MM.1S (cell line): ENCODE measurements around the gene MACROD2.

Source experiments
- DNase-seq: peaks from one replicate; pipeline ENCODE4 v3.0.0-alpha.2; 2015
- H2AFZ ChIP-seq: fragments of 300-600 bp; sonication (generic); 2 replicates; pipeline ENCODE4 v1.6.0; 2016; ENCODE audit warnings: antibody characterized with exemption, low read length
- H3F3A ChIP-seq: fragments of 300-600 bp; sonication (generic); 2 replicates; pipeline ENCODE4 v1.6.1; 2016; ENCODE audit warnings: mild to moderate bottlenecking, antibody characterized with exemption, low read length, moderate library complexity, mixed read lengths; ENCODE audit not compliant: insufficient read depth
- H3K27ac ChIP-seq: fragments of 300-600 bp; sonication (generic); 2 replicates; pipeline ENCODE4 v1.5.1; 2016; ENCODE audit warnings: mild to moderate bottlenecking, low read length
- H3K27me3 ChIP-seq: fragments of 300-600 bp; sonication (generic); replicated peaks from 2 replicates; pipeline ENCODE4 v1.6.0; 2016; ENCODE audit warnings: low read length; ENCODE audit not compliant: insufficient read depth
- H3K36me3 ChIP-seq: fragments of 300-600 bp; sonication (generic); replicated peaks from 2 replicates; pipeline ENCODE4 v1.6.1; 2016; ENCODE audit warnings: mild to moderate bottlenecking, low read length, mixed read lengths; ENCODE audit not compliant: insufficient read depth
- H3K4me1 ChIP-seq: fragments of 300-600 bp; sonication (generic); 2 replicates; pipeline ENCODE4 v1.6.1; 2016; ENCODE audit warnings: low read length, mixed read lengths
- H3K4me2 ChIP-seq: fragments of 300-600 bp; sonication (generic); 2 replicates; pipeline ENCODE4 v1.6.0; 2016; ENCODE audit warnings: low read depth, low read length
- H3K4me3 ChIP-seq: fragments of 300-600 bp; sonication (generic); 2 replicates; pipeline ENCODE4 v1.5.1; 2016; ENCODE audit warnings: low read length, mixed read lengths
- H3K79me2 ChIP-seq: fragments of 300-600 bp; sonication (generic); 2 replicates; pipeline ENCODE4 v1.6.1; 2016; ENCODE audit warnings: mixed run types, low read length, mixed read lengths
- H3K9ac ChIP-seq: fragments of 300-600 bp; sonication (generic); 2 replicates; pipeline ENCODE4 v1.6.1; 2016; ENCODE audit warnings: low read length, mixed read lengths
- H3K9me2 ChIP-seq: fragments of 300-600 bp; sonication (generic); replicated peaks from 2 replicates; pipeline ENCODE4 v1.6.1; 2016; ENCODE audit warnings: mild to moderate bottlenecking, low read length, mixed read lengths; ENCODE audit not compliant: insufficient read depth
- H3K9me3 ChIP-seq: fragments of 300-600 bp; sonication (generic); replicated peaks from 2 replicates; pipeline ENCODE4 v1.6.1; 2016; ENCODE audit warnings: mild to moderate bottlenecking, low read length, mixed read lengths; ENCODE audit not compliant: insufficient read depth
- H4K20me1 ChIP-seq: fragments of 300-600 bp; sonication (generic); 2 replicates; pipeline ENCODE4 v1.6.1; 2016; ENCODE audit warnings: mild to moderate bottlenecking, low read length, moderate library complexity, mixed read lengths; ENCODE audit not compliant: insufficient read depth
- EZH2 ChIP-seq: fragments of 300-600 bp; sonication (generic); optimal IDR thresholded peaks from 2 replicates; pipeline ENCODE3; 2017; ENCODE audit warnings: low read depth, mild to moderate bottlenecking, antibody characterized with exemption, low read length, mixed read lengths
- EZH2phosphoT487 ChIP-seq: fragments of 300-600 bp; sonication (generic); IDR thresholded peaks from 2 replicates; pipeline ENCODE4 v1.6.1; 2018; ENCODE audit warnings: antibody characterized with exemption, low read length
- TF ChIP-seq, protein P1 (sequence below): fragments of 300-600 bp; sonication (generic); IDR thresholded peaks from 2 replicates; pipeline ENCODE4 v1.5.1; 2016; ENCODE audit warnings: antibody characterized with exemption, low read length, mixed read lengths

Gene MACROD2

GRCh38 chr20:16049529-16050093, 2054.3 kb downstream of the MACROD2 start:
- Histone ChIP-seq H4K20me1 (no peaks in the 10 kb centered on the region), H3K4me1 (no peaks in the 10 kb centered on the region), H3K79me2 (no peaks in the 10 kb centered on the region), H3K4me2 (no peak overlapping the region), H3K4me3 (no peak overlapping the region), H3K9ac (no peak overlapping the region), H2AFZ (no peak overlapping the region), H3K36me3 (no peaks in the 10 kb centered on the region), H3F3A (no peaks in the 10 kb centered on the region), H3K27ac (no peak overlapping the region), H3K9me2 (no peaks in the 10 kb centered on the region), H3K27me3 (no peaks in the 10 kb centered on the region), H3K9me3 (no peaks in the 10 kb centered on the region)
- TF ChIP-seq, protein P1, sequence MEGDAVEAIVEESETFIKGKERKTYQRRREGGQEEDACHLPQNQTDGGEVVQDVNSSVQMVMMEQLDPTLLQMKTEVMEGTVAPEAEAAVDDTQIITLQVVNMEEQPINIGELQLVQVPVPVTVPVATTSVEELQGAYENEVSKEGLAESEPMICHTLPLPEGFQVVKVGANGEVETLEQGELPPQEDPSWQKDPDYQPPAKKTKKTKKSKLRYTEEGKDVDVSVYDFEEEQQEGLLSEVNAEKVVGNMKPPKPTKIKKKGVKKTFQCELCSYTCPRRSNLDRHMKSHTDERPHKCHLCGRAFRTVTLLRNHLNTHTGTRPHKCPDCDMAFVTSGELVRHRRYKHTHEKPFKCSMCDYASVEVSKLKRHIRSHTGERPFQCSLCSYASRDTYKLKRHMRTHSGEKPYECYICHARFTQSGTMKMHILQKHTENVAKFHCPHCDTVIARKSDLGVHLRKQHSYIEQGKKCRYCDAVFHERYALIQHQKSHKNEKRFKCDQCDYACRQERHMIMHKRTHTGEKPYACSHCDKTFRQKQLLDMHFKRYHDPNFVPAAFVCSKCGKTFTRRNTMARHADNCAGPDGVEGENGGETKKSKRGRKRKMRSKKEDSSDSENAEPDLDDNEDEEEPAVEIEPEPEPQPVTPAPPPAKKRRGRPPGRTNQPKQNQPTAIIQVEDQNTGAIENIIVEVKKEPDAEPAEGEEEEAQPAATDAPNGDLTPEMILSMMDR = no peak
- TF ChIP-seq EZH2phosphoT487 (no peak), EZH2 (no peak)
- DNase-seq = no peak

DNA sequence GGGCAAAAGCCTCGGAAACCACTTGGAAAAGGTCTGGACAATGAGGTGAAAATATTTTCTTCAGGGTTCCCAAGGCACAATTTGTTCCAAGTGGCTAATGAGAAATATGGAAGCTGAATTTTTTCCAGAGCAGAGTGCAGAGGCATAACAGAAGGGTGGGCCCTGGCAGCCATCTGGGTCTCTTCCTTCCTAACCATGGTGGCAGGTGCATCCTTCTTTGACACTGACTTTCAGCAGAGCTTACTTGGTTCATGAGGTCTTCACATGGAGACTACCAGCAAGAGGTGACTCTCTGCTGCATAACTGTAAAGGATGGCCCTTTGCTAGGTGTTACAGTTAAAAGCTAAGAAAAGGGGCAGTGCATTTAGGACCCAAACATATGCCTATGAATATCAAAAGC, 2055.1 kb downstream of the MACROD2 start:
- Histone ChIP-seq H4K20me1 (no peaks in the 10 kb centered on the region), H3K36me3 (no peaks in the 10 kb centered on the region), H3K27me3 (no peaks in the 10 kb centered on the region), H3K4me2 (no peak overlapping the region), H2AFZ (no peak overlapping the region), H3K79me2 (no peaks in the 10 kb centered on the region), H3K4me1 (no peaks in the 10 kb centered on the region), H3K9me3 (no peaks in the 10 kb centered on the region), H3K9ac (no peak overlapping the region), H3F3A (no peaks in the 10 kb centered on the region), H3K9me2 (no peaks in the 10 kb centered on the region), H3K4me3 (no peak overlapping the region), H3K27ac (no peak overlapping the region)
- DNase-seq = no peak
- no peak for TF ChIP-seq EZH2phosphoT487
- TF ChIP-seq, protein P1 = no peak
- no peak for TF ChIP-seq EZH2

- H3K9me3 ChIP-seq = no peaks in the 10 kb centered on the region
- no peak overlapping the region for H2AFZ ChIP-seq
- H3F3A ChIP-seq = no peaks in the 10 kb centered on the region
- TF ChIP-seq EZH2phosphoT487 (no peak), EZH2 (no peak)
- TF ChIP-seq, protein P1 = no peak
- H3K4me3 ChIP-seq = no peak overlapping the region
- DNase-seq = no peak
- no peaks in the 10 kb centered on the region for H3K27me3 ChIP-seq
- no peaks in the 10 kb centered on the region for H3K9me2 ChIP-seq
- H3K27ac ChIP-seq = no peak overlapping the region
- H3K79me2 ChIP-seq = no peaks in the 10 kb centered on the region
- H4K20me1 ChIP-seq = no peaks in the 10 kb centered on the region
- no peaks in the 10 kb centered on the region for H3K4me1 ChIP-seq
- H3K9ac ChIP-seq = no peak overlapping the region
- no peaks in the 10 kb centered on the region for H3K36me3 ChIP-seq
- no peak overlapping the region for H3K4me2 ChIP-seq
These were observed 2056.7 kb downstream of the MACROD2 start for GRCh38 chr20:16051968-16052367.
